T-helper 1 cell treated with Interleukin-12 subunit alpha and Interleukin-12 subunit beta and Interleukin-4 antibody, amounts not matched to agents 30 μg/mL and 1 μg/mL, for 36 hours (primary cell): Measurements from ENCODE around the gene TDRD7.

Experiments
- H3K27ac Mint-ChIP-seq: one replicate; pipeline ENCODE4 v1.8.0; 2021; ENCODE audit warnings: mild to moderate bottlenecking, mixed read lengths
- H3K27me3 Mint-ChIP-seq: one replicate; pipeline ENCODE4 v1.8.0; 2021; ENCODE audit warnings: low read depth, mixed read lengths
- H3K36me3 Mint-ChIP-seq: one replicate; pipeline ENCODE4 v1.8.0; 2021; ENCODE audit warnings: low read depth, mixed read lengths
- H3K4me1 Mint-ChIP-seq: one replicate; pipeline ENCODE4 v1.8.0; 2021; ENCODE audit warnings: low read depth, mixed read lengths
- H3K4me3 Mint-ChIP-seq: one replicate; pipeline ENCODE4 v1.8.0; 2021; ENCODE audit warnings: mild to moderate bottlenecking, moderate library complexity, mixed read lengths
- H3K9me3 Mint-ChIP-seq: one replicate; pipeline ENCODE4 v1.8.0; 2021; ENCODE audit warnings: mixed read lengths

TDRD7 gene

DNA sequence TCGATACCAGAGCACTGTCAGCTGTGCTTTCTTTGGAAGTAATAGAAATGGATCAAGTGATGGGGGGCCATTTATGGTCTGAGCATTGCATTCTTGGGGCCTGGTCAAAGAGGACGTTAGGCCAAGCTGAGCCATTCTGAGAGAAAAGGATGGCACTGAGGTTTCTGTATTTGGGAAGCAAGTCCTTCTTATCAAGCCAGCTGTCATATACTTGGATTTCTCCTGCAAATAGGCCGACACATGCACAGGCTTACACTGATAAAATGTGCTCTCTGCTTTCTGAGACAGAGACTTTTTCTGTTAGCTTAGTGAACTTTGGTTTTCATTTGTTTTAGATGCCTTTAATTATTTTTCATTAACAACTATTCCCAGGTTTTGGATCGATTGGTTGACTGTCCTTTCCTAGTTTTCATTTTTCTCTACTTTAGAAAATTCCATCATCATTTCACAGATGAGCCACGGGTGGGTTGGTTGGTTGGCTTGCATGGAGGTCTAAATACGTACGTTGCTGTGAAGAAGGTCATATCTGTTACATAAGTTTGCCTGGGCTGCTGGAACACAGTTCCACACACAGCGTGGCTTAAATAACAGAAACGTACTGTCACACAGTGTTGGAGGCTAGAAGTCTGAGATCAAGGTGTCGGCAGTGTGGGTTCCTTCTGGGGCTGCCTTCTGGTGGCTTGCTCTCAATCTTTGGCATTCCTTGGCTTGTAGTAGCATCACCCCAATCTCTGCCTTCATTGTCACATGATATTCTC, 109.9 kb downstream of the TDRD7 start:
- peaks cover 23% of the 10 kb centered on the region for H3K27me3 Mint-ChIP-seq
- H3K27ac Mint-ChIP-seq = no peak overlapping the region
- no peaks in the 10 kb centered on the region for H3K9me3 Mint-ChIP-seq
- H3K36me3 Mint-ChIP-seq = no peaks in the 10 kb centered on the region
- H3K4me3 Mint-ChIP-seq = no peak overlapping the region
- H3K4me1 Mint-ChIP-seq = peaks cover 9% of the 10 kb centered on the region

GRCh38 chr9:97524424-97524823, 112.5 kb downstream of the TDRD7 start:
- H3K9me3 Mint-ChIP-seq = no peaks in the 10 kb centered on the region

GRCh38 chr9:97525451-97525850, 113.6 kb downstream of the TDRD7 start:
- Mint-ChIP-seq H3K9me3 (no peaks in the 10 kb centered on the region), H3K4me1 (peaks cover 14% of the 10 kb centered on the region), H3K36me3 (no peaks in the 10 kb centered on the region), H3K27me3 (peaks cover under 1% of the 10 kb centered on the region), H3K27ac (no peak overlapping the region), H3K4me3 (no peak overlapping the region)

More at GRCh38 chr9:97524424-97524823, 112.5 kb downstream of the TDRD7 start:
- Mint-ChIP-seq H3K4me3 (no peak overlapping the region), H3K27me3 (peaks cover 6% of the 10 kb centered on the region), H3K27ac (no peak overlapping the region), H3K4me1 (peaks cover 8% of the 10 kb centered on the region), H3K36me3 (no peaks in the 10 kb centered on the region)

DNA sequence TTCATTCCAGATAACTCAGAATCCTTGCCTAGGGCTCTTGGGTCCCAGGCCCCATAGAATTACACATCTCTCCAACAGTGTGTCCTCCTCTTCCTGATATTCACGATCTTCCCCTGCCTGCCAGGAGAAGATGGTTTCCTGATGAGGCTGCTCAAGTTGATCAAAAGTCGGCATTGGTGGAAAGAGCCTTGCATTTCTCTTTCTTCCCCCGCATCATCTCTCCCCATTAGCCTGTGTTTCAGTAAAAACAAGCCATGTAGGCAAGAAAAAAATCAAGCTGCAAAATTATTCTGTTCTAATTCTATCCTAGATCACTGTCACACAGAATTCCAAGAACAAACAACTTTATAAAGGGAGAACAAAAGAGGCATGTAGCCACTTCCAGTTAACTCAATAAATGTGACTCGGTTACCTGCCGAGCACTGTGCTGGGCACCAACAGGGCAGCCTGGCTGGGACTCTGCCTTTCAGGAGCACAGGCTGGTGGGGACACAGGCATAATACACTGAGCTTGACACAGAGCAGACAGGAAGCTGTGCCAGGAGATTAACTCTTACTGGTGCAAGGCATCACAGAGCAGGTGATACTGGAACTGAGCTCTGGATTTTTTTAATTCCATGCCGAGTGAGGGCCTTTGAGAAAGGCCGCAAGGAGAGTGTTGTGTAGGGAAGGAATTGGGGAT, 115.1 kb downstream of the TDRD7 start:
- no peaks in the 10 kb centered on the region for H3K27me3 Mint-ChIP-seq
- no peaks in the 10 kb centered on the region for H3K9me3 Mint-ChIP-seq
- H3K4me3 Mint-ChIP-seq = no peak overlapping the region

GRCh38 chr9:97527626-97528528, 116.0 kb downstream of the TDRD7 start:
- Mint-ChIP-seq H3K27ac (peak overlapping the region; percentile 52), H3K9me3 (no peaks in the 10 kb centered on the region), H3K27me3 (peaks cover 5% of the 10 kb centered on the region), H3K4me1 (peaks cover 14% of the 10 kb centered on the region), H3K4me3 (no peak overlapping the region), H3K36me3 (no peaks in the 10 kb centered on the region)

More for the DNA sequence above, 115.1 kb downstream of the TDRD7 start:
- Mint-ChIP-seq H3K36me3 (no peaks in the 10 kb centered on the region), H3K4me1 (peaks cover 14% of the 10 kb centered on the region), H3K27ac (no peak overlapping the region)

GRCh38 chr9:97528529-97529230, 116.8 kb downstream of the TDRD7 start:
- H3K27ac Mint-ChIP-seq = peak overlapping the region; percentile 52
- no peaks in the 10 kb centered on the region for H3K9me3 Mint-ChIP-seq
- peaks cover 14% of the 10 kb centered on the region for H3K4me1 Mint-ChIP-seq
- H3K36me3 Mint-ChIP-seq = no peaks in the 10 kb centered on the region
- peaks cover 5% of the 10 kb centered on the region for H3K27me3 Mint-ChIP-seq
- no peak overlapping the region for H3K4me3 Mint-ChIP-seq

DNA sequence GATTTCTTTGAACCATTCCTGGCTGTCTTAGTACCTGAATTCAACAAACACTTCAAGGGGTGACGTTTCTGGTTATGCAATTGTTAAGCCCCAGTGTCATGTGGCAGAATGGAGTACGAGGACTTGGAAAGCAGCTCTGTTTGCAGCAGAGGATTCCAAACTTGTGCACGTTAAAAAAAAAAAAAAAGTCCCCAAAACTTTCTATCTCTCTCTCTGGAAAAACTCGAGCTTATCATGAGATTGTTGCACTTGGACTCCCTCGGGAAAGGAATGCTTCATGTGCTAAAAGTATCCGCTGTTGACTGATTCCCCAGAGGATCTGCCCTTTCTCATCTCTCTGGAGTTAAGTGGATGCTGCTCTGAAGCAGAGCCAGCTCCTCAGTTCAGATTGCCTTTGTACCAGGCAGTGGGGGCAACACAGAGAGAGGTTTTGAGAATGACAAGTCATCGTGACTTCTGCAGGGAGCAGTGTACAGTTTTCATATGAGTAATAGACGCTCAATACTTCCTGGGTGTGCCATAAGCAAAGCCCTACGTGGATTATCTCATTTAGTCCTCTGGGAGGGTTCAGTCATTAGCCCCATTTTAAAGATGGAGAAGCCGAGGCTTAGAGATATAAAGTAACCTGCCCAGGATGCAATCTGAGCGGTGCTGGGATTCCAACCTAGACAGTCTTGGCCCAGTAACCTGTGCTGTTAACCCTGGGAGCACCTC, 117.6 kb downstream of the TDRD7 start:
- Mint-ChIP-seq H3K36me3 (no peaks in the 10 kb centered on the region), H3K4me3 (no peak overlapping the region), H3K27ac (peak overlapping the region; percentile 85), H3K27me3 (peaks cover 5% of the 10 kb centered on the region), H3K9me3 (no peaks in the 10 kb centered on the region), H3K4me1 (peaks cover 14% of the 10 kb centered on the region)

DNA sequence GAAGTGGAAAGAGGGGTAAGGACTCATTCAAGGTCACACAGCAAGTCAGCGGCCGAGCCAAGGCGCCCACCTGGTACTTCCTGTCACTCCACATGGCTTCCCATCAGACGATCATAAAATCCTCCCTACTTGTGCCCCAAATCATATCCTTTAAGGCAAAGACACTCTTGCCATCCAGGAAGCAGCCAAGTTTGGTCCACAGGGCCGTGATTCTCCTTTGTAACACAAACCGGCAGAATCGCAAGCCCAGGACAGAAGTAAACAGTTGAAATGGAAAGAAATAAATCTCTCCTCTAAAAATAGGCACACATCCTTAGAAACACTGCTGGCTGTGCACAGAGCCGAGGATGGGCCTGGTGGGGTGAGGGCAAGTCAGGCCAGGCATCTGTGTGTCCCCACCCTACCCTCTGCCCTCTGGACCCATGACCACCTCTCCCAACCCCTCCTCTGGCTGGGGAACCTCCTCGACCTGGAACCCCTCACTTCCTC, 120.0 kb downstream of the TDRD7 start:
- H3K27ac Mint-ChIP-seq = no peak overlapping the region
- no peak overlapping the region for H3K4me3 Mint-ChIP-seq
- H3K36me3 Mint-ChIP-seq = no peaks in the 10 kb centered on the region
- H3K9me3 Mint-ChIP-seq = no peaks in the 10 kb centered on the region
- peaks cover 14% of the 10 kb centered on the region for H3K4me1 Mint-ChIP-seq
- H3K27me3 Mint-ChIP-seq = peaks cover 5% of the 10 kb centered on the region

GRCh38 chr9:97534185-97534584, 122.3 kb downstream of the TDRD7 start:
- Mint-ChIP-seq H3K27ac (no peak overlapping the region), H3K4me1 (peaks cover 10% of the 10 kb centered on the region), H3K36me3 (no peaks in the 10 kb centered on the region), H3K27me3 (peaks cover 5% of the 10 kb centered on the region), H3K9me3 (no peaks in the 10 kb centered on the region), H3K4me3 (no peak overlapping the region)

DNA sequence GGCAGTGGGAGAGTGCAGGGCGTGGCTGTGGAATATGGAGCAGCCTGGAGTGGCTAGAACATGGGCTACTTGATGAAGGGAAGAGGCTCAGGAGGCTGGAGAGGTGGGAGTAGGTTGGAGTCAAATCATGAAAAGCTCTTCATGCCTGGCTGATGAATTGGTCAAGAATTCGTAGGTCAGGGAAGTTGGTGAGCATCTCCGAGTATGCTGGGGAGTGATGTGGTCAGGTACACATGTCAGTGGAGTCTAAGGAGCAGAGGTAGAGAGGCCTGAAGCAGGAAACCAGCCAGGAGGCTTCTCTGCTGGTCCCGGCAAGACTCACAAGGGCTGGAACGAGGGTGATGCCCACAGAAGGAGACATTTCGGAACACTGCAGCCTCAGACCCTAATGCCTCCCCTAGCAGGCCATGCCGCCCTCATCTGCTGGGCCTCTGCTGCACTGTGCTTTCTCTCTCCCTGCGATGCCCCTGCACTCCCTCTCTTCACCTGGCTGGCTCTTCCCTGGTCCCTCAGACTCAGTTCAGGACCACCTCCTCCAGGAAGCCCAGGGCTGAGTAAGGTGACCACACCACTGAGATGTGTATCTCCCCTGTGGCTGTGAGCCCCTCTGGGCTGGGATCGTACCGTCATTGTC, 123.2 kb downstream of the TDRD7 start:
- H3K36me3 Mint-ChIP-seq = no peaks in the 10 kb centered on the region
- H3K27me3 Mint-ChIP-seq = peaks cover 7% of the 10 kb centered on the region

DNA sequence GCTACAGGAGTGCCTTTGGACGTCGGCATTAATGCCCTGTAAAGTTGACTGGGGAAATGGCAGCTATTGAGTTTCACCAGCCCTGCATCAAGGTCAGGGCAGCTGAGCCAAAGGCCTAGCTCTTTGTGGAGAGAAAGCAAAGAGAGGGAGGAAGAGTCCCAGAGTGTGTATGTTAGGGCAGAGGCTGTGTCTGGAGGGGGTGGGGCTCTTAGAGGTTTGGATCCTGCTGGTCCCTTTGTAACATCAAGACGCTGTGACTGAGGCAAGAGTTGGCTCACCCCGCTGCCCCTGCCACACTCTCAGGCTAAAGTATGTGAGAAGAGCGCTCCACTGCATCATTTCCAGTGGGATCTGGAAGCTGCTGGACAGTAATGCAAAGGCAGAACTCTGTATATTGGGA, 123.9 kb downstream of the TDRD7 start:
- no peaks in the 10 kb centered on the region for H3K4me1 Mint-ChIP-seq
- no peak overlapping the region for H3K27ac Mint-ChIP-seq
- no peaks in the 10 kb centered on the region for H3K9me3 Mint-ChIP-seq
- no peak overlapping the region for H3K4me3 Mint-ChIP-seq
- H3K27me3 Mint-ChIP-seq = peaks cover 11% of the 10 kb centered on the region
- H3K36me3 Mint-ChIP-seq = no peaks in the 10 kb centered on the region

More for the DNA sequence above, 123.2 kb downstream of the TDRD7 start:
- Mint-ChIP-seq H3K9me3 (no peaks in the 10 kb centered on the region), H3K4me1 (peaks cover 1% of the 10 kb centered on the region), H3K27ac (no peak overlapping the region), H3K4me3 (no peak overlapping the region)

DNA sequence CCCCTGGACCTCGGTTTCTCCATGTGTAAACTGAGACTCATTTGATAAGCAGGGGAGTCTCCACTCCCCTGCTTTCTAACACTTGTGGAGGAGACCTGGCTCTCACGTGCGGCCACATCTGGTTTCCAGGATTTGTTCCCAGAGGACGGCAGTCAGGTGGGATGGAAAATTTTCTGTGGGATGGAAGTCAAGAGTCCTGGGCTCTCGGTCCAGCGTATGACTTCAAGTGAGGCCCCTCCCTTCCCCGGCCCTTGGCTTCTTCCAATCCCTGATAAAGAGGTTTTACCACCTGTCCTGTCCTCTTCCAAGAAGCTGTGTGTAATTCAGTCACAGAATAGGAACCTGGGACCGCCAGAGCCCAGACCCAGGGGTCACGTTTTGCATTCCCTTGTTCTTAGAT, 124.6 kb downstream of the TDRD7 start:
- H3K4me3 Mint-ChIP-seq = no peak overlapping the region
- H3K36me3 Mint-ChIP-seq = no peaks in the 10 kb centered on the region
- H3K27me3 Mint-ChIP-seq = peaks cover 11% of the 10 kb centered on the region

DNA sequence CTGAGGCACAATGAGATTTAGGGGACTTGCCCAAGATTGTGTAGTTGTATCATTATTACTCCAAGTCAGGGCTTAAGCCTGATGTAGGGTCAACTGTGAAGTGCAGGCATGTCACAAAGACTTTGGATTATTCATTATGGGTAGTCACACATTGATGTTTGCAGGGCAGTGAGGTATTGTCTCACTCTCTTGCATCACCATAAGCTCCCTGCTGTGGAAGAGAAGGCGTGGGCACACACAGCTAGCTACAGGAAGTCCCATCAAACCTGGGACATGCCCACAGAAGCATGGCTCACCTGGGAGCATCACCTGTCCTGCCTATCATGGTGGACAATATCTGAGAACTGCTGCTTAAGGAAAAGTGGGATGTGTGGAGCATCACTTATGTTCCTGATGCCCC, 131.7 kb downstream of the TDRD7 start:
- peaks cover 12% of the 10 kb centered on the region for H3K27me3 Mint-ChIP-seq
- no peak overlapping the region for H3K27ac Mint-ChIP-seq
- H3K9me3 Mint-ChIP-seq = no peaks in the 10 kb centered on the region
- no peaks in the 10 kb centered on the region for H3K4me1 Mint-ChIP-seq
- H3K4me3 Mint-ChIP-seq = no peak overlapping the region
- H3K36me3 Mint-ChIP-seq = no peaks in the 10 kb centered on the region

More for the DNA sequence above, 124.6 kb downstream of the TDRD7 start:
- Mint-ChIP-seq H3K9me3 (no peaks in the 10 kb centered on the region), H3K27ac (no peak overlapping the region), H3K4me1 (no peaks in the 10 kb centered on the region)
